Smooth muscle cell (in vitro differentiated cells): Measurements from ENCODE around the gene HAUS3. TPM values are rescaled to one million over a fixed set of nuclear protein-coding genes. Genes with fewer than 3 reads are reported as not detected.

Experiments
- DNase-seq: peaks from one replicate; lab custom pipeline; 2025; ENCODE audit not compliant: unreplicated experiment; lab: John Stamatoyannopoulos, UW
- H2AFZ ChIP-seq: fragments of 200-600 bp; sonication (generic); 2 replicates; pipeline ENCODE4 v1.6.0; 2016; ENCODE audit warnings: antibody characterized with exemption, low read depth, mild to moderate bottlenecking
- H3F3A ChIP-seq: fragments of 200-600 bp; sonication (generic); 2 replicates; pipeline ENCODE4 v1.6.0; 2017; ENCODE audit warnings: antibody characterized with exemption, low read depth
- H3K27ac ChIP-seq: fragments of 200-600 bp; sonication (generic); 2 replicates; pipeline ENCODE4 v1.5.1; 2016; ENCODE audit warnings: low read depth, mild to moderate bottlenecking
- H3K27me3 ChIP-seq: fragments of 200-600 bp; sonication (generic); 2 replicates; pipeline ENCODE4 v1.6.1; 2016; ENCODE audit warnings: low read depth, mild to moderate bottlenecking
- H3K36me3 ChIP-seq: fragments of 200-600 bp; sonication (generic); 2 replicates; pipeline ENCODE4 v1.5.1; 2016; ENCODE audit warnings: low read depth
- H3K4me1 ChIP-seq: fragments of 200-600 bp; sonication (generic); 2 replicates; pipeline ENCODE4 v1.5.1; 2016; ENCODE audit warnings: low read depth
- H3K4me2 ChIP-seq: fragments of 200-600 bp; sonication (generic); 2 replicates; pipeline ENCODE4 v1.6.0; 2016; ENCODE audit warnings: mild to moderate bottlenecking
- H3K4me3 ChIP-seq: fragments of 200-600 bp; sonication (generic); 2 replicates; pipeline ENCODE4 v1.5.1; 2016; ENCODE audit warnings: mild to moderate bottlenecking
- H3K79me2 ChIP-seq: fragments of 200-600 bp; sonication (generic); 2 replicates; pipeline ENCODE4 v1.6.0; 2016; ENCODE audit warnings: low read depth, mild to moderate bottlenecking
- H3K9ac ChIP-seq: fragments of 200-600 bp; sonication (generic); 2 replicates; pipeline ENCODE4 v1.6.0; 2016; ENCODE audit warnings: low read depth
- H3K9me3 ChIP-seq: fragments of 200-600 bp; sonication (generic); replicated peaks from 2 replicates; pipeline ENCODE4 v1.5.1; 2016; ENCODE audit warnings: low read depth
- H4K20me1 ChIP-seq: fragments of 200-600 bp; sonication (generic); 2 replicates; pipeline ENCODE4 v1.6.0; 2016; ENCODE audit warnings: low read depth
- WGBS: methylation state at CpG from one replicate; pipeline ENCODE4 v1.1.7; 2016; ENCODE audit warnings: low lambda C conversion rate; 5-methylcytosine and 5-hydroxymethylcytosine counted together
- polyA plus RNA-seq: library from polyadenylated mRNA; unstranded; fragments of >200 nt; fragmentation: Nextera tagmentation; extraction: Ambion mirVana; gene quantifications from 2 replicates; pipeline ENCODE4 v1.2.1, GENCODE V29; 2016
- total RNA-seq: library from RNA; depleted of rRNA; stranded (reverse); fragments of >200 nt; gene quantifications from 2 replicates; pipeline ENCODE4 v1.2.3, GENCODE V29; 2014
- TF ChIP-seq, protein P1 (sequence below): fragments of 200-600 bp; sonication (generic); IDR thresholded peaks from 2 replicates; pipeline ENCODE4 v1.5.1; 2017; ENCODE audit warnings: borderline replicate concordance, mild to moderate bottlenecking, antibody characterized with exemption; ENCODE audit not compliant: insufficient read depth, poor library complexity, severe bottlenecking

The HAUS3 gene
- total and polyA plus RNA-seq, 2 experiments from 2014 or later: 13.4 to 16.2 TPM

DNA sequence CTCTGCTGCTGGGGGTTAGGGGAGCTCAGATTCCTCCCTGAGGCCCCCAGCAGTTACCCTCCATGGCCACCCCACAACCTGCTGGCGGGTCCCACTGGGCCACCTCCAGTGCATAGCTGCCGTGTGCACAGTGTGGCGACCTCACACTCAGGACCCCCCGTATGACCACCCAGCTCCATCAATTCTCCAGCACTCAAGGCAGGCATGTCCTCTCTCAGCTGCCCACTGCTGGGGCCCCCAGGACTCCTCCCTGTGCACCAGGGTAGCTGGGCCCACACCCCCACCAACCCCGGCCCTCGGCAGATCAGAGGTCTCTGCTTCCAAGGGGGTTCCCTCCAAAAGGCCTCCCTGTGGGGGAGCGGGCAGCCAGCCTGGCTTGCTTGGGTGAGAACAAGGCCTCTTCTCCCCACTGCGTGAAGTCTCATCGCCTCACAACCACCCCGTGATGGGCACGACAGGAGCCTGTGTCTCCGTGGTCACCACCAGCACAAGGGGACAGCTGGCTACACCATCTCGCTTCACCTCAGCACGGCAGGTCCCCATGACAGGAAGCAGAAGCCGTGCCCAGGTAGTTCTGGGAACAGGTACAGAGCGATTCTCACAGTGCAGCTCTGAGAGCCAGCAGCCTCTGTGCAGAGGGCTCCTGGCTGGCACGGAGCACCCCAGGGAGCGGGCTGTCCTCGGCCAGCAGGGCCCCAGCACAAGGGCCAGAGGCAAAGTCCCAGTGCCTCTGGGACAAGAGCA lies 4.6 kb upstream of the HAUS3 start:
- TF ChIP-seq, protein P1, sequence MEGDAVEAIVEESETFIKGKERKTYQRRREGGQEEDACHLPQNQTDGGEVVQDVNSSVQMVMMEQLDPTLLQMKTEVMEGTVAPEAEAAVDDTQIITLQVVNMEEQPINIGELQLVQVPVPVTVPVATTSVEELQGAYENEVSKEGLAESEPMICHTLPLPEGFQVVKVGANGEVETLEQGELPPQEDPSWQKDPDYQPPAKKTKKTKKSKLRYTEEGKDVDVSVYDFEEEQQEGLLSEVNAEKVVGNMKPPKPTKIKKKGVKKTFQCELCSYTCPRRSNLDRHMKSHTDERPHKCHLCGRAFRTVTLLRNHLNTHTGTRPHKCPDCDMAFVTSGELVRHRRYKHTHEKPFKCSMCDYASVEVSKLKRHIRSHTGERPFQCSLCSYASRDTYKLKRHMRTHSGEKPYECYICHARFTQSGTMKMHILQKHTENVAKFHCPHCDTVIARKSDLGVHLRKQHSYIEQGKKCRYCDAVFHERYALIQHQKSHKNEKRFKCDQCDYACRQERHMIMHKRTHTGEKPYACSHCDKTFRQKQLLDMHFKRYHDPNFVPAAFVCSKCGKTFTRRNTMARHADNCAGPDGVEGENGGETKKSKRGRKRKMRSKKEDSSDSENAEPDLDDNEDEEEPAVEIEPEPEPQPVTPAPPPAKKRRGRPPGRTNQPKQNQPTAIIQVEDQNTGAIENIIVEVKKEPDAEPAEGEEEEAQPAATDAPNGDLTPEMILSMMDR: no peak
- 97% methylated on average over 19 of the region's 19 CpGs for WGBS
- H3K27ac ChIP-seq: no peak overlapping the region
- peaks cover 11% of the 10 kb centered on the region for H3F3A ChIP-seq
- no peaks in the 10 kb centered on the region for H3K79me2 ChIP-seq
- H2AFZ ChIP-seq: no peak overlapping the region
- peaks cover 41% of the 10 kb centered on the region for H4K20me1 ChIP-seq
- no peaks in the 10 kb centered on the region for H3K9me3 ChIP-seq
- no peak for DNase-seq
- no peaks in the 10 kb centered on the region for H3K27me3 ChIP-seq
- no peaks in the 10 kb centered on the region for H3K4me1 ChIP-seq
- no peak overlapping the region for H3K4me2 ChIP-seq
- no peak overlapping the region for H3K4me3 ChIP-seq
- H3K9ac ChIP-seq: no peak overlapping the region
- no peaks in the 10 kb centered on the region for H3K36me3 ChIP-seq

DNA sequence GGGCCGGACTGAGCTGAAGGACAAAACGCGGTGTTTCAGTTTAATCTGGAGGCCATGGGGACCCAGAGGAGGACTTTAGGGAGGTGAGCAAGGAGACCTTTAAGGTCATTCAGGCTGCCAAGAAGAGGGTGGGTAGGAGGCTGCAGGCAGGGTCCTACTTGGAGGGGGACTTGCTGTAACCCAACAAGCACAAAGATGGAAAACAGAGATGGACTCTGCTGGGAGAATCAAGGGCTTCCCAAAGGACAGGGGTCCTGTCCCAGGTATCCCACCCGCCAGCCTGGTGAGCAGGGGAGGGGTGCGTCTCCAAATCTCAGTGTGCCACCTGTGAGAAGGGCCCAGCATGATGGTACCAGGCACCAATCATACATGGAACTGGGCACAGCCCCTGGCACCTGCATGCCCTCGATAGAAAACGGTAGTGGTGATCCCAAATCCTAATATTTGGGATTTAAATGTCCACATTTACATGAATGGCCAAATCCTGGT lies 3.9 kb upstream of the HAUS3 start:
- peaks cover 11% of the 10 kb centered on the region for H3F3A ChIP-seq
- no peaks in the 10 kb centered on the region for H3K36me3 ChIP-seq
- no peak overlapping the region for H3K9ac ChIP-seq
- no peak overlapping the region for H3K4me2 ChIP-seq
- peaks cover 4% of the 10 kb centered on the region for H3K4me1 ChIP-seq
- WGBS: 92% methylated on average over 7 of the region's 7 CpGs
- no peak for DNase-seq
- H3K27ac ChIP-seq: no peak overlapping the region
- H3K4me3 ChIP-seq: no peak overlapping the region
- TF ChIP-seq, protein P1: no peak
- H4K20me1 ChIP-seq: peaks cover 41% of the 10 kb centered on the region
- no peaks in the 10 kb centered on the region for H3K9me3 ChIP-seq
- H3K79me2 ChIP-seq: peaks cover 6% of the 10 kb centered on the region
- H2AFZ ChIP-seq: no peak overlapping the region
- no peaks in the 10 kb centered on the region for H3K27me3 ChIP-seq

DNA sequence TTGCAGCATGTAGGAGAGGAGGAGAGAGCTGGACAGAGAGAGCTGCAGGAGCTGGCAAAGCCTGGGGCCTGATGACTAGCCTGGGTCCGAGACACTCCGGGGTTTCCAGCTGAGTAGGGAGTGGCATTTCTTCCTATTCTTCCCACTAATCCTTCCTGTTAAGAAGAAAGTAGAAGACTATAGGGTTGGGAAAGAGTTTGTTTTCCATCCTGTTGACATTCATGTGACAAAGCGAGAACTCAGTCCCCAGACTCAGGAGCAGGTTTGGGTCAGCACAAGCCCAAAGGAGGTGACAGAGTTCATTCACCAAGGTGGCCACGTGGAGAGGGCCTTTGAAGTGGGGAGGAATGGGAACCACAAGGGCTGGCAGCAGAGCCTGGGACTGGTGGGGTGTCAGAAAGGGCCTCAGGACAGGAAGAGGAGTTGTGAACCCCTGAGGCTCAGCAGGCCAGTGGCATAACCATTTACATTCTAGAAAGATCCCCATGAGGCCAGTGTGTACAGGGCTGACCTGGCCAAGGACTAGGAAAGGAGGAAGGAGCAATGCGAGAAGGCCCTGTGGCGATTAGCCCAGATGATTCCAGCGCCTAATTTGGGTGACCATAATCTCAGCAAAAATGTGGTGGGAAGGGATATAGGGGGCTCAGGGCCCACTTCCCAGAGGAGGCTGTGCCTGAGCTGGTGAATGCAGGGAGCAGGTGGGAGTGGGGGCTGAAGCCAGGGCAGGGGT lies 3.3 kb upstream of the HAUS3 start:
- DNase-seq: no peak
- Histone ChIP-seq H3K9me3 (no peaks in the 10 kb centered on the region), H4K20me1 (peaks cover 41% of the 10 kb centered on the region), H3K36me3 (no peaks in the 10 kb centered on the region), H3K4me1 (peaks cover 10% of the 10 kb centered on the region), H3K4me3 (no peak overlapping the region), H3K27ac (no peak overlapping the region), H3K79me2 (peaks cover 12% of the 10 kb centered on the region), H2AFZ (no peak overlapping the region), H3K9ac (no peak overlapping the region), H3F3A (peaks cover 11% of the 10 kb centered on the region), H3K4me2 (no peak overlapping the region), H3K27me3 (no peaks in the 10 kb centered on the region)
- TF ChIP-seq, protein P1: no peak
- 82% methylated on average over 7 of the region's 7 CpGs for WGBS
